ENCODE data around the gene TPO.
"Not testable (repeated sequence)": the region's sequence is repeated elsewhere in the genome, so short reads cannot be mapped to it uniquely, and the experiment has no call there.

The TPO gene

DNA sequence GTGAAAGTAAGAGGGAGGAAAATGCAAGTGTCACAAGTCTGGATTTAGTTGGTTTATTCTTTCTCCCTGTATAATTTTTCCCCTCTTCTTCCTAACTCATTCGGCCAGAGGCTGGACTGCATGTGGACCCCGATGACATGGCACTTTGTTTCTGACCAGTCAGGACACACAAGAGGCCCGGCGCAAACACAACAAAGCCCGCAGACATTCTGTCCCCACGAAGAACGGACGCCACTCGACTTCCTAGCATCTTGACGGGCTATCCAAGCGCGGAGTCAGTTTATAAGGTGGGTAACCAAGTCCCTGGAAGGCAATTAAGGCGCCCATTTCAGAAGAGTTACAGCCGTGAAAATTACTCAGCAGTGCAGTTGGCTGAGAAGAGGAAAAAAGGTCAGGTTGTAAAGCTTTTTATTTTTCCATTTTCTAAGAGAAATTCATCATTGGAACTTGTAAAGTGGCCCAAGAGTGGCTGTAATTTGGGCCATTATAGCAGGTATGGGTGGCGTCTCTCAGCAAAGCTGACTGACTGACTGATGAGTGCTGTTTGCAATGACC lies at the start of gene TPO:
TPO (plus strand) TSS at position 308 of the 555 bp plus-strand sequence. CDS start 946 bp downstream, outside the sequence.
- no peak for DNase-seq

GRCh38 chr2:1366546-1367134 lies 46.6 kb upstream of the TPO start:
- DNase-seq: no peak

GRCh38 chr2:1367601-1368000 lies 45.7 kb upstream of the TPO start:
- DNase-seq: no peak

- DNase-seq: no peak
Measured at GRCh38 chr2:1369905-1370304, 43.4 kb upstream of the TPO start.

GRCh38 chr2:1370461-1370860 lies 42.8 kb upstream of the TPO start:
- no peak for DNase-seq

DNA sequence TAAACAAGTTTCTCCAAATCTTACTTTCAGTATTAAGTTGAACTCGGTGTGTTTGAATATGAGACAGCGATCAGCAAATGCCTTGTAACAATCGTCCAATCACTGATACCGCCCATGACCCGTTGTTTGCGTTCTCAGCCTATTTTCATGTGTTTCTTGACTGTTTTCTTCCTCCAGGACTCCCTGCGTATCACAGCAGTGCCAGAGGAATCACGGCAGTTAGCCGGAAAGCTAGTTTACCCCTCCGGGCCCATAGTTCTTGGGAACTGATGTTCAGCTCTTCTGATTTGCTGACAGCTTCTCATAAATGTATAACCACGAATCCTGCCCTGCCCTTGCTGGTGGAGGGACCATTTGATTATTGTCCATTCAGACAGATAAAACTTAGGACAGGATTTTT lies 42.2 kb upstream of the TPO start:
- no peak for DNase-seq

GRCh38 chr2:1373830-1374229 lies 39.4 kb upstream of the TPO start:
- DNase-seq: no peak

GRCh38 chr2:1374287-1374686 lies 39.0 kb upstream of the TPO start:
- DNase-seq: no peak

GRCh38 chr2:1375794-1376193 lies 37.5 kb upstream of the TPO start:
- no peak for DNase-seq

DNA sequence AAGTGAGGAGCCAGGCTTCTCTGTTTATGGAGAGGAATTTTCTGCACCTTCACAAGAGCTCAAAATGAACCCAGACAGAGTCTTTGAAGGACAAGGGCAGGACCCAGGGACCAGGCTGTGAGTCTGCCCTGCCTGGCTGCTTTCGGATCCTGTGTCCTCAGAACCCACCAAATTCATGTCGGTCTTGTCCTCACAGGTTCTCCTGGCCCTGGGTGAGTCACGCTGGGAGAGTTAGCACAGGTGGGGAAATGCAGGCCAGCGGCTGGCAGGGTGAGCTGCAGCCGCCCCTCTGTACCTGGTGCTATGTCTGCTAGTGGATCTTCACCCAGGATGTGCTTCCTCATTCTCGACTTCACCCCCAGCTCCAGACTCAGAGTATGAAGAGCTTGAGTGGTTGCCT lies 35.8 kb upstream of the TPO start:
- no peak for DNase-seq

DNA sequence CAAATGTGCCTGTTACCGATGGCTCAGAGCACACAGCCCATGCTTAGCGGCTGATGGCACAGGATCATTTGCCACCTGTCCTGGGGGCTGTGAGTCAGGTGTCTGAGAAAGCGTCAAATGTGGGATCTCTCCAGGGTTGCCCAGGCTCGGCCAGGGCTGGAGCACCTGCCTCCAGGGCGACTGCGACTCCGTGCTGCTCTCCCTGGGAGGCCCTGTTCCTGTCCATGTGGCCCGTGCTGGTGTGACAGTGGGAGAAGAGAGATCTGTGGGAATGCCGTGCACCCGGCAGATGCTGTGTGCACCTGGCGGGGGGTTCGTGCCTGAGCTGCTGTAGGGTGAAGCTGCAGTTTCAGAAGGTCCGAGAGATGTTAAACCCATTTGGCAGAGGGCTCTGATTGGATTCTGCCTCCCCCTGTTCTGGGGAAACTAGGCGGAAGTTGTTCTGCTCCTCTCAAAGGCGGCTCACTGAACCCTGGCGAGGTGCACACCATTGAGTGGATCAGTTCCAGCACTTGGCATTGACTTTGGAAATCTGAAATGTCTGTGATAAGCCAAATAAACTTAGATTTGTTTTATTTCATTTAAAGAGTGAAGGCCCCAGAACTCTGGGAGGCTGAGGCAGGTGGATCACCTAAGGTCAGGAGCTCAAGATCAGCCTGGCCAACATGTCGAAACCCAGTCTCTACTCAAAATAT lies 34.7 kb upstream of the TPO start:
- DNase-seq: no peak

DNA sequence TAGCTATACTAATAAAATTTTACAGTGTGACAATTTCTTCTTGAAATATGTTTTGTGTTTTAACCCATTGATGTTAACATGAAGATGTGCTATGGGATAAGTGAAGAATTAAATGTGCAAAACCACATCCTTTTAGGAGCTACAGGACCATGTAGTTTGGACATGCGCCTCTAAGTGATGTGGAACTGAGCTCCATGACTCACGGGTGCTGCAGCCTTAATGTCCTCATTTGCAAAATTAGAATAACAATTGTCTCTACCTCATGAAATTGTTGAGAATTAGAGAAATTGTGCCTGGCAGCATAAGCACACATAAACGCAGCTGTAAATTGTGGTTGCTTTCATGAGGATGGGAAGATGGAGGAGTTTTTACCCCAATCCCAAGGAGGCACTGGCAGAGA lies 31.6 kb upstream of the TPO start:
- DNase-seq: no peak

- DNase-seq: not testable (repeated sequence)
Measured at GRCh38 chr2:1387954-1388725, 25.1 kb upstream of the TPO start.

DNA sequence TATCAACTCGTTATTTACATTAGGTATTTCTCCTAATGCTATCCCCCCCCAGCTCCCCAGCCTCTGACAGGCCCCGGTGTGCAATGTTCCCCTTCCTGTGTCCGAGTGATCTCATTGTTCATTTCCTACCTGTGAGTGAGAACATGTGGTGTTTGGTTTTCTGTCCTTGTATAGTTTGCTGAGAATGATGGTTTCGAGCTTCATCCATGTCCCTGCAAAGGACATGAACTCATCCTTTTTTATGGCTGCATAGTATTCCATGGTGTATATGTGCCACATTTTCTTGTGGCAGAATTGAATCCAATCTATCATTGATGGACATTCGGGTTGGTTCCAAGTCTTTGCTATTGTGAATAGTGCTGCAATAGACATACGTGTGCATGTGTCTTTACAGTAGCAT lies 23.1 kb upstream of the TPO start:
- not testable (repeated sequence) for DNase-seq

DNA sequence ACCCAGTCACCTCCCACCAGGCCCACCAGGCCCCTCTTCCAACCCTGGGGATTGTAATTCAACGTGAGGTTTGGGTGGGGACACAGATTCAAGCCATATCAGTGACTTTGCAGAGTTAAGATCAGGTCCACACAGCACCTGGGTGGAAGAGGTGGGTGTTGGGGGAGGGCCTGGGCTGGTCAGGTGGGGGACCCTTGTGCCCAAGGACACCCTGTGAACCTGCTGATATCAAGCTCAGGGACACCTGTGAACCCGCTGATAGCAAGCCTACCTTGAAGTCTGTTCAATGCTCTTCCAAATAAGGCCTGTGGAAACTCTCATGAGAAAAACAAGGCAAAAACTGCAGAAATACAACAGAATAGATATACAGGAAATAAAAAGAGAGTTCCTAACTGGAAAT lies 19.9 kb upstream of the TPO start:
- no peak for DNase-seq

DNA sequence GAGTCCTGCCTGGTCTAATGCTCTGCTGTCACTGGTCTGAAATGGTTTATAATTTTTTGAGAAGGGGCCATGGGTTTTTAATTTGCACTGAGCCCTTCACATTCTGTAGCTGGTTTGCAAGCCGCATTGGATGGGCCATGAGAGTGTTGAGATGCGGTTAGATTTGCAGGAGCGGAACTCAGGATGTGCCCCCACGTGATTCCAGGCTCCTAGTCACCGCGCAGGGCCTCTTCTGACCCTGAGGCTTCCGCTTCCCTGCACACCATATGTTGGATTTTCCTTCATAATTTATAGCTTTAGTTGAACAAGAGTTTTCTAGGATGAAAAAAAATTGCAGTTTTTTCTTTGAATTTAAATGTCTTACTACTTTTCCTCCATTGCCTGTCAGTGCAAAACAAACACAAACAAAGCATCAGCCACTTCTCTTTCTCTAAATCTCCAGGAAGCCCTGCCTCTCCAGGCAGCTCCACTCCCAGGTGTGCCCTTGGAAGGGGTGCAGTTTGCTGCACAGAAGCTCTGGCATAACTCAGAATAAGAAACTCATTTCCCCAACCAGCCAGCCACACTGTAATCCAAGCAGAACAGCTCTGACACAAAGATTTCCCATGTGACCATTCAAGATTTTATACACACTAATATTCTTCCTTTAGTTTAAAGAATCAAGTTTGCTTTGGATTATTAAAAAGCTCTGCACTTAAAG lies 18.4 kb upstream of the TPO start:
- DNase-seq: no peak

DNA sequence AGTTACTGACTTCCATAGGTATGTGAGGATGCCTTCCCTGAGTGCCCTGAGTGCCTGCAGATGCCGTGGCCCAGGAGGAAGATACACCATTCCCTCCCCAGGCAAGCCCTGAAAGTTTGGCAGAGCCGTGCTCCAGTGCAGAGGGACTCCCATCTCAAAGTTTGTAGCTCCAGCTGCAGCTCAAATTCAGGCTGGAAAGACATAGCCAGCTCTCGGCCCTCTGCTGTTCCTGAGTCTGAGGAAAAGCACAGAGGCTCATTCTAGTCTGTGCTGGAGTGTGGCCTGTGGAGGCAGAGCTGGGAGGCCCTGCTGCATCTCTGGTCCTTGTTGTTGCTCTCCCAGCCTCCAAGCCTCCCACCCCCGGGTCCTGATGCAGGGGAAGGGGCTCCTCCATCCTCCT lies 15.9 kb upstream of the TPO start:
- no peak for DNase-seq

DNA sequence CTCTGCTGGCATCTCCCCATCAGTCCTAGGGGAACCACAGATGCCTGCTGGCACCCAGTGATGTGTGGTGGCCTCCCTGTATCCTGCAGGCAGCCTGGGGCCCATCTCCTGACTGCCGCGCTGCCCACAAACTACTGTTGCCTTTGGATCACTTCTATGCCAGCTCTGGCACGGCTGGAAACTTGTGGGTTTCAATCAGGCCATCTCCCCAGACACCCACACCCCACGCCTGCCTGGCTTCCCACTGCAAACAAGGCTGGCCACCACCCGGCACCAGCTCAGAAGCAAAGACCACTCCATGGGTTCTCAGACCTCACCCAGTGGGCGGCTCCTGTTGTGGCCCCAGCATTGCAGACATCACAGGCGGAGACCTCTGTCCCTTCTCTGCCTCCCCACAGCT lies 15.1 kb upstream of the TPO start:
- no peak for DNase-seq

DNA sequence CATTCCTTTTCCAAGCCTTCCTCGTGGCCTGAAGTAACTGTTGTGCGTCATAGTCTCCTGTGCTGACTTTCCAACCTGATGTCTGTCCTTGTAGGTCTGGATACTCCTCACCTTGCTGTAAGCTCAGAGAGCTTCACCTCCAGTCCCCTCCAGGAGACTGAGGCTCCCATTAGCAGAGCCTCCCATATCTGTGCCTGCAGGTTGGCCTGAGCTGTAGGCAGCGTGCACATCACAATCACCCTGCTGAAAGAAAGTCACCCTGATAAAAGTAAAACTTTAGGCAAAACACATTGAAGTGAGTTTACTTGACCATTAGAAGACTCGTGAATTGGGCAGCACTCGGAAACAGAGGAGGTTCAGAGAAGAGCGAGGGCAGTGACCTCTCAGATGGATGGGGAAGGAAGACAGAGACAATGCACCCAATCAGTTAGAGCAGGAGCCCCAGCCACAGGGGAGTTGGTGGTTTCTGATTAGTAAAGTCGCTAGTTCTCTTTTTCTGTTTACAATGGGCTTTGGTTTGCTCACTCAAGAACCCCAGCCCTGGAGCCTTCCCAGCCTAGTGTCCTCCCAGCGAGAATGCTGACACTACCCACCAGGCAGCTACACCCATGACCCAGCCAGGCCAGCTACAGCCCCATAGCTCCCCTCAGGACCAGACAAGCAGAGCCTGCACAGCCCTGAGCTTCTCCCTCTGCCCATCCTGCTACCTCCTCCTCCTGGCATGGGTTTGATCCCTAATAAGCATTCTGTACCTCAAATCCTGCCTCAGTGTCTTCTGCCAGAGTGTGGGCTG lies 12.1 kb upstream of the TPO start:
- no peak for DNase-seq

DNA sequence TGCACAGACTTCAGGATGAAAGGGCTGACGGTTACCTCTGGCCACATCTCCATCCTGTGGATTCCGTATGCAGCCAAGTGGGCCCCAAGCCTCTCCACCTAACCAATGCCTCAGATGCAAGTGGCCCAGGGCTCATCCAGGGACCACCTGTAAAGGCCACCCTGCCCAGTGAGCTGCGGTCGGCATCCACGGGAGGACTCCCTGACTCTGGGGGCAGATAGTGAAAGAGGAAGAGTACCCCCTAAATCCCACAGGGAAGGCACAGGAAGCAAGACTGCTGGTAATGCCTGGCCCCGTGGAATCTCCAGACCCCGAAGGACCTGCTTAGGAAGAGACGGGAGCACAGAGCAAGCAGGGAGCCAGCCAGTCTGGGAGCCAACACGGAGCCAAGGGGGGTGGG lies 11.2 kb upstream of the TPO start:
- DNase-seq: no peak

GRCh38 chr2:1403565-1403964 lies 9.7 kb upstream of the TPO start:
- no peak for DNase-seq

GRCh38 chr2:1405124-1405523 lies 8.1 kb upstream of the TPO start:
- DNase-seq: no peak

All from CD4-positive, alpha-beta T cell treated with Interleukin-4 for 4 hours (primary cell).